Measurements from ENCODE around the gene TRIO.
A peak's percentile ranks its signal among the peaks of the same experiment; 100 is the strongest.

The TRIO gene

DNA sequence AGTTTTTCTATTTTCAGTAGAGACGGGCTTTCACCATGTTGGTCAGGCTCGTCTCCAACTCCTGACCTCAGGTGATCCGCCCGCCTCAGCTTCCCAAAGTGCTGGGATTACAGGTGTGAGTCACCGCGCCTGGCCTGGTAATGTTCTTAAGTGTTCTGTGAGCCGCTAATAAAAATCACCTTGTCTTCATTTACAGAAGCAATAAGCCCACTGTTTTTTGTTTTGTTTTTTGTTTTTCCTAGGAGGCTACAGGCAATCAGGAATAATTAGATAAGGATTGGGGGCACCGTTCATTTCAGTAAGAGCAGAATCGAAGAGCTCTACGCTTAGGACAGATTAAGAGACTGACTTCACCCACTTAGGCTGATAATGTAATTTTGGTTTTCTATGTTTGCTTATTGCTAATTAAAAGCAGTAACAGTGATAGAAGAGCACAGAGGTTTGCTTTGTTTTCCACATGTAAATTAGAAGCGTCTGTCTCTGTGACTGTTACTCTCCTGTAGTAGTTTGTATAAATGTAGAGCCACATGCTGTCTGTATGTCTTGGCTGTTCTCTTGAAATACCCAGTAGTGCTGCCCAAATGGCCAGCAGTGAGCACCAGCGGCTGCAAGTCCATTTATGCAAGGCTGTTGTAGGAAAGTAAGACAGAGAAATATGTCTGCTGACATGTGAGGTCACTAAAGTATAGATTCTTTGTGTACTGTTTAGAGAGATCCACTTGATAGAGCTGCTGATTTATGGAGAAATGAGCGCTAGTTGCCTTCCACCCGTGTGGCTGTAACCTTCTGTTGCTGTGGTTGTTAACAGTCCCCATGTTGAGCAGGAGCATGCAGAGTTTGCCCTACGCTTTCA is 30.5 kb downstream of the TRIO start:
- TF ChIP-seq, protein P1, sequence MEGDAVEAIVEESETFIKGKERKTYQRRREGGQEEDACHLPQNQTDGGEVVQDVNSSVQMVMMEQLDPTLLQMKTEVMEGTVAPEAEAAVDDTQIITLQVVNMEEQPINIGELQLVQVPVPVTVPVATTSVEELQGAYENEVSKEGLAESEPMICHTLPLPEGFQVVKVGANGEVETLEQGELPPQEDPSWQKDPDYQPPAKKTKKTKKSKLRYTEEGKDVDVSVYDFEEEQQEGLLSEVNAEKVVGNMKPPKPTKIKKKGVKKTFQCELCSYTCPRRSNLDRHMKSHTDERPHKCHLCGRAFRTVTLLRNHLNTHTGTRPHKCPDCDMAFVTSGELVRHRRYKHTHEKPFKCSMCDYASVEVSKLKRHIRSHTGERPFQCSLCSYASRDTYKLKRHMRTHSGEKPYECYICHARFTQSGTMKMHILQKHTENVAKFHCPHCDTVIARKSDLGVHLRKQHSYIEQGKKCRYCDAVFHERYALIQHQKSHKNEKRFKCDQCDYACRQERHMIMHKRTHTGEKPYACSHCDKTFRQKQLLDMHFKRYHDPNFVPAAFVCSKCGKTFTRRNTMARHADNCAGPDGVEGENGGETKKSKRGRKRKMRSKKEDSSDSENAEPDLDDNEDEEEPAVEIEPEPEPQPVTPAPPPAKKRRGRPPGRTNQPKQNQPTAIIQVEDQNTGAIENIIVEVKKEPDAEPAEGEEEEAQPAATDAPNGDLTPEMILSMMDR (IDR thresholded peaks at IDR 0.05; ENCODE audit: low read depth, low read length, missing control alignments), result no peak
- in situ Hi-C loops (cut with HindIII; ENCODE audit: low sequenced_read_pairs), result loop anchor here (10.0 kb wide), 1 partner anchor 61 kb away; no protein-coding TSS in a partner anchor
- no peak overlapping the region for H3K4me3 ChIP-seq (ENCODE audit: low read depth, low read length)
- DNase-seq (ENCODE audit: low read depth), result no peak

DNA sequence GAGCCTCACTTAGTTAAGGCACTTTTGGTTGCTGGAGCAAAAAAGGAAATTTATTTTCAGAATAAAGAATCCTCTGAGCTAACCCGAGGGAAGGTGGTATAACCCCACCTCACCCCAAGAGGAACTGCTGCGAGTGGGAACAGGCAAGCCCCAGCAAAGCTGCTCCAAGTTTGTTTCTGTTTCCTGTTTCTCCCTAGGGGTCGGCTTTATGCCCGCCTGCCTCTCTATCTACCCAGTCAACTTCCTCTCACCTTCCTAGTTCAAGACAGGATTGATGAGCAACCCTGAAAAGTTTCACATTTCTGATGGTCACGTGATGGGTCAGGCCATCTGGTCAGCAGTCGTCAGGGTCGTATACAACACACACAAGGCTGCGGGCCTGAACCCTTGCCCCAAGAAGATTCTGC is 31.1 kb downstream of the TRIO start:
- in situ Hi-C loops (cut with HindIII; ENCODE audit: low sequenced_read_pairs), result loop anchor here (10.0 kb wide), 1 partner anchor 61 kb away; no protein-coding TSS in a partner anchor
- H3K4me3 ChIP-seq (ENCODE audit: low read depth, low read length), result no peak overlapping the region
- TF ChIP-seq, protein P1 (IDR thresholded peaks at IDR 0.05; ENCODE audit: low read depth, low read length, missing control alignments), result no peak
- no peak for DNase-seq (ENCODE audit: low read depth)

DNA sequence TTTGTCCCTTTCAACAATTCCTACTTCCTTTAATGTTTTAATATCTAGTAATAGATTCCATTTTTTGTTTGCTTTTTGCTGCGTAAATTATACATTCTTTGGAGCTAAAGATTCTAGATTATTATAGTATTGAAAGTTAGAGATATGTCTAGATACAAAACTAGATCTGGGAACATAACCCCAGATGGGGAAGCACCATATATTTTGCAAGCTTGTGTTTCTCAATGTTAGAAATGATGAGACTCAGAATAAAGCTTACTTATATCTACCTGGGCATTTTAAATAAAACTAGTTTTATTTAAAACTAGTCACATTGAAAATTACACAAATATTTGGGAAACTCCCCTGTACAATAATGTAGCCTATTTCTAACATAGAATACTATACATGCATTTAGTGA is 32.2 kb downstream of the TRIO start:
- TF ChIP-seq, protein P1 (IDR thresholded peaks at IDR 0.05; ENCODE audit: low read depth, low read length, missing control alignments), result no peak
- in situ Hi-C loops (cut with HindIII; ENCODE audit: low sequenced_read_pairs), result loop anchor here (10.0 kb wide), 1 partner anchor 59 kb away; no protein-coding TSS in a partner anchor
- H3K4me3 ChIP-seq (ENCODE audit: low read depth, low read length), result no peak overlapping the region

GRCh38 chr5:14176888-14177287 is 33.7 kb downstream of the TRIO start:
- no peak overlapping the region for H3K4me3 ChIP-seq (ENCODE audit: low read depth, low read length)
- in situ Hi-C loops (cut with HindIII; ENCODE audit: low sequenced_read_pairs), result loop anchor here (10.0 kb wide), 1 partner anchor 58 kb away; no protein-coding TSS in a partner anchor
- DNase-seq (ENCODE audit: low read depth), result no peak
- TF ChIP-seq, protein P1 (IDR thresholded peaks at IDR 0.05; ENCODE audit: low read depth, low read length, missing control alignments), result no peak

More for the DNA sequence above, 32.2 kb downstream of the TRIO start:
- no peak for DNase-seq (ENCODE audit: low read depth)

- TF ChIP-seq, protein P1 (IDR thresholded peaks at IDR 0.05; ENCODE audit: low read depth, low read length, missing control alignments), result no peak
- DNase-seq (ENCODE audit: low read depth), result no peak
- no peak overlapping the region for H3K4me3 ChIP-seq (ENCODE audit: low read depth, low read length)
- in situ Hi-C loops (cut with HindIII; ENCODE audit: low sequenced_read_pairs), result loop anchor here (10.0 kb wide), 1 partner anchor 57 kb away; no protein-coding TSS in a partner anchor
These were observed 34.5 kb downstream of the TRIO start for GRCh38 chr5:14177634-14178033.

- H3K4me3 ChIP-seq (ENCODE audit: low read depth, low read length), result no peak overlapping the region
- peak; percentile 50 for DNase-seq (ENCODE audit: low read depth)
- TF ChIP-seq, protein P1 (IDR thresholded peaks at IDR 0.05; ENCODE audit: low read depth, low read length, missing control alignments), result no peak
- in situ Hi-C loops (cut with HindIII; ENCODE audit: low sequenced_read_pairs), result loop anchor here (10.0 kb wide), 1 partner anchor 57 kb away; no protein-coding TSS in a partner anchor
These were observed 34.9 kb downstream of the TRIO start for GRCh38 chr5:14178091-14178490.

Measured in astrocyte of the cerebellum (primary cell).